Measurements from ENCODE around the gene CNIH1.

Gene CNIH1

GRCh38 chr14:54377501-54377900 is 63.7 kb downstream of the CNIH1 start:
- no peak for DNase-seq

- DNase-seq, result no peak
These were observed 66.9 kb downstream of the CNIH1 start for GRCh38 chr14:54374117-54374884.
